Posterior cingulate gyrus (tissue), 11 donors: ENCODE data around the gene RAB33B.
A peak's percentile ranks its signal among the peaks of the same experiment; 100 is the strongest.

Experiments used
- DNase-seq, 10 donors: peaks; one replicate each; pipeline versions ENCODE4 v3.0.0 to v3.0.0-alpha.2; 2020 to 2021; ENCODE audit warnings: mixed read lengths in 3 of 10
- intact Hi-C: fragments of 100-400 bp; cut with DNase I; formaldehyde crosslinking; loops from one replicate; pipeline ENCODE4 v1.15.1; 2023

The RAB33B gene

GRCh38 chr4:139501927-139502899 lies 48.3 kb downstream of the RAB33B start:
- intact Hi-C loops = loop anchor here (10.0 kb wide), 1 partner anchor 277 kb away; no protein-coding TSS in a partner anchor
- no peak for DNase-seq

GRCh38 chr4:139503622-139504166 lies 49.8 kb downstream of the RAB33B start:
- intact Hi-C loops = loop anchor here (10.0 kb wide), 1 partner anchor 279 kb away; no protein-coding TSS in a partner anchor
- DNase-seq = no peak

GRCh38 chr4:139506774-139507173 lies 52.9 kb downstream of the RAB33B start:
- no peak for DNase-seq
- intact Hi-C loops = loop anchor here (10.0 kb wide), 1 partner anchor 282 kb away; no protein-coding TSS in a partner anchor

- intact Hi-C loops = loop anchor here (10.0 kb wide), 1 partner anchor 284 kb away; no protein-coding TSS in a partner anchor
- no peak for DNase-seq
Measured at GRCh38 chr4:139508581-139509237, 54.8 kb downstream of the RAB33B start.

GRCh38 chr4:139509727-139510410 lies 55.9 kb downstream of the RAB33B start:
- intact Hi-C loops = loop anchor here (10.0 kb wide), 1 partner anchor 285 kb away; no protein-coding TSS in a partner anchor
- peak in 3 of 10 donors; percentile 43 to 84 (median 47) for DNase-seq

- peak in 1 of 10 donors; percentile 52 for DNase-seq
- intact Hi-C loops = no loop called here
Measured at GRCh38 chr4:139511320-139511719, 57.4 kb downstream of the RAB33B start.

- intact Hi-C loops = no loop called here
- DNase-seq = no peak
Measured at GRCh38 chr4:139514382-139515059, 60.6 kb downstream of the RAB33B start.

GRCh38 chr4:139515531-139515958 lies 61.6 kb downstream of the RAB33B start:
- intact Hi-C loops = no loop called here
- DNase-seq = no peak

- peak in 1 of 10 donors; percentile 20 for DNase-seq
- intact Hi-C loops = no loop called here
Measured at GRCh38 chr4:139521754-139522401, 68.0 kb downstream of the RAB33B start.

GRCh38 chr4:139522457-139522856 lies 68.5 kb downstream of the RAB33B start:
- intact Hi-C loops = no loop called here
- peak in 1 of 10 donors; percentile 76 for DNase-seq

GRCh38 chr4:139523076-139523475 lies 69.2 kb downstream of the RAB33B start:
- intact Hi-C loops = no loop called here

GRCh38 chr4:139524062-139524631 lies 70.2 kb downstream of the RAB33B start:
- intact Hi-C loops = no loop called here
- peak in 2 of 10 donors; percentile 35 to 77 for DNase-seq

More at GRCh38 chr4:139523076-139523475, 69.2 kb downstream of the RAB33B start:
- no peak for DNase-seq

GRCh38 chr4:139525414-139525813 lies 71.5 kb downstream of the RAB33B start:
- intact Hi-C loops = no loop called here
- no peak for DNase-seq
